C4-2B (cell line): ENCODE data around the gene NIFK.

ENCODE experiments used
- CTCF ChIP-seq: fragments of 450-650 bp; conservative IDR thresholded peaks from 2 replicates; pipeline ENCODE4 v1.5.1; 2017; ENCODE audit warnings: mild to moderate bottlenecking
- ZFX ChIP-seq: fragments of 450-650 bp; IDR thresholded peaks from 2 replicates; pipeline ENCODE4 v1.6.1; 2017

- no peak for TF ChIP-seq CTCF
- TF ChIP-seq ZFX = no peak
These were observed 574 bp downstream of the NIFK start for GRCh38 chr2:121736140-121736461.
